Stomach (tissue), 9 donors: Measurements from ENCODE around the gene PRTN3. TPM values are rescaled to one million over a fixed set of nuclear protein-coding genes. Genes with fewer than 3 reads are reported as not detected.
"Not testable (repeated sequence)": the region's sequence is repeated elsewhere in the genome, so short reads cannot be mapped to it uniquely, and the experiment has no call there.

Experiments
- DNase-seq, 2 donors: peaks; one replicate each; pipeline versions ENCODE4 v3.0.0 to v3.0.0-alpha.2; 2013 to 2019
- H3K27ac ChIP-seq, 5 donors: fragments of 200-600 bp in 4 of 5; sonication (generic) in 4 of 5; one replicate each; pipeline ENCODE4 v1.5.1; 2013 to 2019; ENCODE audit warnings: mild to moderate bottlenecking in 1 of 5, moderate library complexity in 1 of 5
- H3K27me3 ChIP-seq, 3 donors: fragments of 200-600 bp; sonication (generic); one replicate each; pipeline ENCODE4 v1.5.1; 2017 to 2019; ENCODE audit warnings: mixed run types in 1 of 3
- H3K36me3 ChIP-seq, 4 donors: fragments of 200-600 bp; sonication (generic); 1 replicate in 3 of 4; 2 replicates in 1 of 4; pipeline ENCODE4 v1.5.1; 2016 to 2019
- H3K4me1 ChIP-seq, 4 donors: fragments of 200-600 bp; sonication (generic); one replicate each; pipeline ENCODE4 v1.5.1; 2016 to 2019
- H3K4me3 ChIP-seq, 4 donors: fragments of 200-600 bp; sonication (generic) in 3 of 4; one replicate each; pipeline ENCODE4 v1.5.1; 2016 to 2019; ENCODE audit warnings: mild to moderate bottlenecking in 1 of 4
- H3K9me3 ChIP-seq, 4 donors: fragments of 200-600 bp; sonication (generic); one replicate each; pipeline ENCODE4 v1.5.1; 2016 to 2019
- CTCF ChIP-seq, 7 experiments: fragments of 450-650 bp in 4 of 7; fragments of 200-600 bp in 3 of 7; sonication (generic) in 3 of 7; IDR thresholded peaks; one replicate each; pipeline ENCODE4 v1.5.1; 2016 to 2019; ENCODE audit warnings: antibody characterized with exemption in 7 of 7, control low read depth in 2 of 7, mild to moderate bottlenecking in 1 of 7
- EP300 ChIP-seq: sonication (generic); formaldehyde crosslinking; IDR thresholded peaks from one replicate; pipeline ENCODE4 v1.6.1; 2017; ENCODE audit warnings: antibody characterized with exemption
- POLR2A ChIP-seq, 4 donors: fragments of 450-650 bp; IDR thresholded peaks; one replicate each; pipeline ENCODE4 v1.6.1; 2016; ENCODE audit warnings: antibody characterized with exemption in 4 of 4, control low read depth in 2 of 4, mild to moderate bottlenecking in 1 of 4, moderate library complexity in 1 of 4
- POLR2AphosphoS5 ChIP-seq, 3 donors: sonication (generic); formaldehyde crosslinking; IDR thresholded peaks; one replicate each; pipeline ENCODE4 v1.6.1; 2016; ENCODE audit warnings: antibody characterized with exemption in 3 of 3
- WGBS, 5 donors: extraction: QIAGEN DNeasy Blood & Tissue Kit in 3 of 5; methylation state at CpG; one replicate each; pipeline versions ENCODE4 v1.1.5 to v1.1.7; 2013 to 2018; 5-methylcytosine and 5-hydroxymethylcytosine counted together
- intact Hi-C: fragments of 100-400 bp; cut with DNase I; formaldehyde crosslinking; loops from one replicate; pipeline ENCODE4 v1.15.1; 2023; ENCODE audit warnings: low total_unique reads
- polyA plus RNA-seq, 3 donors: library from polyadenylated mRNA; stranded (reverse); fragments of 200-250 nt; gene quantifications; one replicate each; pipeline ENCODE4 v1.2.3, GENCODE V29; 2013
- total RNA-seq, 5 donors: library from RNA; depleted of rRNA; stranded (reverse); fragments of >200 nt; gene quantifications; one replicate each; pipeline versions ENCODE4 v1.1.0 to v1.2.3, GENCODE V29; 2014 to 2016
- donor health status: healthy with polysubstance abuse.
- donor health status: Bipolar disorder and iron deficiency.
- donor health status: healthy.

Gene PRTN3
- total and polyA plus RNA-seq, 8 donors, result 0.15 to 2.6 TPM; not detected in 6

GRCh38 chr19:876089-876488 is 35.3 kb downstream of the PRTN3 start:
- peaks cover 9 to 25% (median 14%) of the 10 kb centered on the region in 4 donors for H3K4me1 ChIP-seq
- WGBS, 5 donors, result 72 to 82% (median 77%) methylated on average over 18 of the region's 18 CpGs
- peaks cover 22 to 84% (median 75%) of the 10 kb centered on the region in 4 donors for H3K36me3 ChIP-seq
- no peak for DNase-seq
- TF ChIP-seq CTCF (IDR thresholded peaks at IDR 0.05), result no peak
- no peak for TF ChIP-seq POLR2AphosphoS5 (IDR thresholded peaks at IDR 0.05)
- TF ChIP-seq POLR2A (IDR thresholded peaks at IDR 0.05), result no peak
- TF ChIP-seq EP300, result no peak
- H3K4me3 ChIP-seq, result no peak overlapping the region
- no peaks in the 10 kb centered on the region for H3K9me3 ChIP-seq
- intact Hi-C loops, result no loop called here
- H3K27ac ChIP-seq, result no peak overlapping the region
- H3K27me3 ChIP-seq, result no peaks in the 10 kb centered on the region

- no peak for DNase-seq
- Histone ChIP-seq H3K27me3 (no peaks in the 10 kb centered on the region), H3K9me3 (no peaks in the 10 kb centered on the region), H3K36me3 (peaks cover 28 to 86% (median 78%) of the 10 kb centered on the region in 4 donors), H3K4me3 (no peak overlapping the region), H3K4me1 (peaks cover 8 to 20% (median 10%) of the 10 kb centered on the region in 4 donors), H3K27ac (no peak overlapping the region)
- no peak for TF ChIP-seq CTCF (IDR thresholded peaks at IDR 0.05)
- TF ChIP-seq EP300, result no peak
- TF ChIP-seq POLR2A (IDR thresholded peaks at IDR 0.05), result no peak
- no peak for TF ChIP-seq POLR2AphosphoS5 (IDR thresholded peaks at IDR 0.05)
- WGBS, 5 donors, result 88 to 93% (median 91%) methylated on average over 18 to 29 of the region's 29 CpGs
- intact Hi-C loops, result no loop called here
These were observed 36.0 kb downstream of the PRTN3 start for GRCh38 chr19:876780-877314.

GRCh38 chr19:877992-878660 is 37.3 kb downstream of the PRTN3 start:
- DNase-seq, H3K27ac ChIP-seq, H3K4me3 ChIP-seq, H3K4me1 ChIP-seq, H3K9me3 ChIP-seq, intact Hi-C loops, H3K27me3 ChIP-seq: not testable (repeated sequence)
- peaks cover 41 to 93% (median 87%) of the 10 kb centered on the region in 4 donors for H3K36me3 ChIP-seq
- 78 to 91% (median 89%) methylated on average over 5 to 23 of the region's 23 CpGs for WGBS, 5 donors

GRCh38 chr19:878751-879561 is 38.2 kb downstream of the PRTN3 start:
- H3K4me3 ChIP-seq, DNase-seq, H3K9me3 ChIP-seq, H3K27me3 ChIP-seq, H3K27ac ChIP-seq, H3K4me1 ChIP-seq, intact Hi-C loops: not testable (repeated sequence)
- H3K36me3 ChIP-seq, result peaks cover 45 to 94% (median 88%) of the 10 kb centered on the region in 4 donors
- WGBS, 5 donors, result 84 to 93% (median 88%) methylated on average over 11 to 24 of the region's 24 CpGs

- TF ChIP-seq CTCF (IDR thresholded peaks at IDR 0.05), result no peak
- TF ChIP-seq EP300, result no peak
- TF ChIP-seq POLR2A (IDR thresholded peaks at IDR 0.05), result no peak
- TF ChIP-seq POLR2AphosphoS5 (IDR thresholded peaks at IDR 0.05), result no peak
- no peak for DNase-seq
- no peaks in the 10 kb centered on the region for H3K27me3 ChIP-seq
- no peak overlapping the region for H3K27ac ChIP-seq
- intact Hi-C loops, result no loop called here
- WGBS, 5 donors, result 74 to 87% (median 81%) methylated on average over 17 to 37 of the region's 37 CpGs
- peaks cover 54 to 94% (median 88%) of the 10 kb centered on the region in 4 donors for H3K36me3 ChIP-seq
- H3K9me3 ChIP-seq, result no peaks in the 10 kb centered on the region
- H3K4me3 ChIP-seq, result no peak overlapping the region
- H3K4me1 ChIP-seq, result peaks cover 0 to 4% (median 0%) of the 10 kb centered on the region in 4 donors
These were observed 39.1 kb downstream of the PRTN3 start for GRCh38 chr19:879711-880438.
